AG10803 (cell line): ENCODE data around the gene TOM1L2.

Experiments
- DNase-seq: peaks from one replicate; pipeline ENCODE4 v3.0.0; 2010; ENCODE audit warnings: low read depth
- H3K4me3 ChIP-seq: 2 replicates; pipeline ENCODE4 v1.5.1; 2011; ENCODE audit warnings: mild to moderate bottlenecking, low read length, control low read depth
- CTCF ChIP-seq: conservative IDR thresholded peaks from 2 replicates; pipeline ENCODE4 v1.5.1; 2011; ENCODE audit warnings: mild to moderate bottlenecking, low read length, control low read depth, inconsistent platforms

Gene TOM1L2

GRCh38 chr17:17933775-17934174 lies 38.4 kb downstream of the TOM1L2 start:
- H3K4me3 ChIP-seq = no peak overlapping the region
- no peak for TF ChIP-seq CTCF
- DNase-seq = peak; percentile 44

GRCh38 chr17:17931159-17931558 lies 41.0 kb downstream of the TOM1L2 start:
- DNase-seq = no peak
- no peak for TF ChIP-seq CTCF
- no peak overlapping the region for H3K4me3 ChIP-seq

GRCh38 chr17:17930674-17931073 lies 41.5 kb downstream of the TOM1L2 start:
- TF ChIP-seq CTCF = no peak
- no peak for DNase-seq
- no peak overlapping the region for H3K4me3 ChIP-seq

- TF ChIP-seq CTCF = no peak
- DNase-seq = no peak
Measured at GRCh38 chr17:17929655-17930380, 42.4 kb downstream of the TOM1L2 start.

GRCh38 chr17:17928398-17929287 lies 43.6 kb downstream of the TOM1L2 start:
- no peak for TF ChIP-seq CTCF
- no peak for DNase-seq
- no peak overlapping the region for H3K4me3 ChIP-seq

More at GRCh38 chr17:17929655-17930380, 42.4 kb downstream of the TOM1L2 start:
- no peak overlapping the region for H3K4me3 ChIP-seq

GRCh38 chr17:17926840-17927449 lies 45.3 kb downstream of the TOM1L2 start:
- H3K4me3 ChIP-seq = no peak overlapping the region
- TF ChIP-seq CTCF = no peak
- DNase-seq = no peak
